ENCODE data around the gene FABP3. TPM values are rescaled to one million over a fixed set of nuclear protein-coding genes. Genes with fewer than 3 reads are reported as not detected.

Gene FABP3
- total RNA-seq = 13.6 and 14.0 TPM in 2 replicates
- long read RNA-seq, partial matches to known transcripts = 1 of 7 reads
- long read RNA-seq, other reads (novel, unspliced or antisense) = 5 of 7 reads

GRCh38 chr1:31373056-31373896 lies at the start of gene FABP3:
Gene FABP3 (minus strand): TSS chr1:31373076. CDS start chr1:31373014, 62 bp downstream.
- Mint-ChIP-seq H3K27me3 (ENCODE audit: low read depth) (peaks cover 2% of the 10 kb centered on the region), H3K4me1 (peaks cover 65% of the 10 kb centered on the region), H3K36me3 (ENCODE audit: low read depth) (peaks cover 4% of the 10 kb centered on the region), H3K9me3 (no peaks in the 10 kb centered on the region), H3K27ac (ENCODE audit: unreplicated experiment) (peak within 1 kb of the TSS; percentile 97), H3K4me3 (peak within 1 kb of the TSS; percentile 89)
- TF ChIP-seq CTCF (conservative IDR thresholded peaks at IDR 0.05) = no peak
- DNase-seq (ENCODE audit: low read depth, low spot score) = peak; percentile 74

- Mint-ChIP-seq H3K27me3 (ENCODE audit: low read depth) (no peaks in the 10 kb centered on the region), H3K27ac (ENCODE audit: unreplicated experiment) (no peak overlapping the region), H3K36me3 (ENCODE audit: low read depth) (no peaks in the 10 kb centered on the region), H3K4me1 (peaks cover 24% of the 10 kb centered on the region), H3K9me3 (no peaks in the 10 kb centered on the region), H3K4me3 (no peak overlapping the region)
- DNase-seq (ENCODE audit: low read depth, low spot score) = peak; percentile 34
- peak; percentile 56 for TF ChIP-seq CTCF (conservative IDR thresholded peaks at IDR 0.05)
Observed at GRCh38 chr1:31421371-31422040, 48.6 kb upstream of the FABP3 start.

- no peaks in the 10 kb centered on the region for H3K9me3 Mint-ChIP-seq
- H3K36me3 Mint-ChIP-seq (ENCODE audit: low read depth) = no peaks in the 10 kb centered on the region
- no peaks in the 10 kb centered on the region for H3K27me3 Mint-ChIP-seq (ENCODE audit: low read depth)
- no peak overlapping the region for H3K27ac Mint-ChIP-seq (ENCODE audit: unreplicated experiment)
- no peak for TF ChIP-seq CTCF (conservative IDR thresholded peaks at IDR 0.05)
- H3K4me3 Mint-ChIP-seq = no peak overlapping the region
- peaks cover 31% of the 10 kb centered on the region for H3K4me1 Mint-ChIP-seq
- no peak for DNase-seq (ENCODE audit: low read depth, low spot score)
Observed at GRCh38 chr1:31420716-31421115, 47.8 kb upstream of the FABP3 start.

GRCh38 chr1:31418626-31419323 lies 45.9 kb upstream of the FABP3 start:
- peaks cover 50% of the 10 kb centered on the region for H3K4me1 Mint-ChIP-seq
- no peak for DNase-seq (ENCODE audit: low read depth, low spot score)
- TF ChIP-seq CTCF (conservative IDR thresholded peaks at IDR 0.05) = no peak
- no peaks in the 10 kb centered on the region for H3K9me3 Mint-ChIP-seq
- no peaks in the 10 kb centered on the region for H3K27me3 Mint-ChIP-seq (ENCODE audit: low read depth)
- no peak overlapping the region for H3K4me3 Mint-ChIP-seq
- no peaks in the 10 kb centered on the region for H3K36me3 Mint-ChIP-seq (ENCODE audit: low read depth)
- H3K27ac Mint-ChIP-seq (ENCODE audit: unreplicated experiment) = peak overlapping the region; percentile 5

- H3K4me1 Mint-ChIP-seq = peaks cover 51% of the 10 kb centered on the region
- DNase-seq (ENCODE audit: low read depth, low spot score) = no peak
- H3K4me3 Mint-ChIP-seq = peak overlapping the region; percentile 53
Observed at GRCh38 chr1:31417148-31417547, 44.3 kb upstream of the FABP3 start.

More at GRCh38 chr1:31417148-31417547, 44.3 kb upstream of the FABP3 start:
- no peak overlapping the region for H3K27ac Mint-ChIP-seq (ENCODE audit: unreplicated experiment)
- H3K27me3 Mint-ChIP-seq (ENCODE audit: low read depth) = peaks cover 6% of the 10 kb centered on the region
- no peaks in the 10 kb centered on the region for H3K36me3 Mint-ChIP-seq (ENCODE audit: low read depth)
- no peaks in the 10 kb centered on the region for H3K9me3 Mint-ChIP-seq
- TF ChIP-seq CTCF (conservative IDR thresholded peaks at IDR 0.05) = no peak
